ENCODE data around the gene CCDC137.

DNA sequence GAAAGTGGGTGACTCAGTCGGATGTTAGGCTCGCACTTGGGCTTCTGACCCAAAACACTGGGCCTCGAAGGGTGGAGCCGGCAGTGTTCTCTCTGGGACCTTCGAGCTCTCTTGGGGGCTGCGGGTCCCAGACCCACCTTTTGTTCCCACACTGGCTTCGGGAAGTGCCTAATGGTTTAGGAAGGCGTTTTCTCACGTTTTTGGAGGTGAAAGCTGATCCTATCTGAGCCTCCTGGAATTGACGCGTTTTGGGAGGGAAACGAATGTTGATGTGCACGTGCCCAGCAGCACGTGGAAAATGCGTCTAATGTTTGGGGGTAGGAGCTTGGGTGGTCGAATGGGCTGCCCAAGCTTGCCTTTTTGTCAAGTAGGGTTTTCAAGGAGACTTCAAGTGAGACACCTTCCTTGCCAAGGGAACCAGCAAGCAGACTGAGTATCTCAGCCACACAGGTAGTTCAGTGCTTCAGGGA is 17.9 kb downstream of the CCDC137 start:
- TF ChIP-seq CTCF (IDR thresholded peaks at IDR 0.05; ENCODE audit: extremely low read depth in 1 of 2, insufficient read depth in 1 of 2, low read depth in 1 of 2, low read length in 2 of 2) (no peak), POLR2A (IDR thresholded peaks at IDR 0.05; ENCODE audit: low read depth, low read length) (no peak), POLR2AphosphoS5 (IDR thresholded peaks at IDR 0.05; ENCODE audit: insufficient read depth, low read depth, low read length) (no peak)
